Ovary (tissue), 3 donors: ENCODE data around the gene ADGB.

Source experiments
- CTCF ChIP-seq, 3 donors: fragments of 450-650 bp in 2 of 3; fragments of 200-600 bp in 1 of 3; IDR thresholded peaks; one replicate each; pipeline versions ENCODE4 v1.5.1 to v1.8.0; 2016 to 2022; ENCODE audit warnings: antibody characterized with exemption in 3 of 3, mild to moderate bottlenecking in 1 of 3
- EP300 ChIP-seq: sonication (generic); formaldehyde crosslinking; IDR thresholded peaks from one replicate; pipeline ENCODE4 v1.6.1; 2017; ENCODE audit warnings: antibody characterized with exemption
- donor health status: DM: no; HTN: no; CAD: no.

- TF ChIP-seq CTCF (IDR thresholded peaks at IDR 0.05) (no peak), EP300 (no peak)
Measured at GRCh38 chr6:146693342-146693741, 94.6 kb downstream of the ADGB start.
